Subcutaneous adipose tissue (tissue), 4 donors: Measurements from ENCODE around the gene SLC39A3. TPM values are rescaled to one million over a fixed set of nuclear protein-coding genes. Genes with fewer than 3 reads are reported as not detected.

ENCODE experiments used
- total RNA-seq, 4 donors: library from RNA; depleted of rRNA; stranded (reverse); fragments of >200 nt; gene quantifications; one replicate each; pipeline ENCODE4 v1.1.0, GENCODE V29; 2016
- TF ChIP-seq, protein P1 (sequence below): fragments of 450-650 bp; IDR thresholded peaks from one replicate; pipeline ENCODE4 v1.5.1; 2016; ENCODE audit warnings: low read depth, mild to moderate bottlenecking, control low read depth, antibody characterized with exemption, moderate library complexity

SLC39A3 gene
- total RNA-seq, 4 donors from 2014 or later = 15.2 to 25.4 (median 21.3) TPM

DNA sequence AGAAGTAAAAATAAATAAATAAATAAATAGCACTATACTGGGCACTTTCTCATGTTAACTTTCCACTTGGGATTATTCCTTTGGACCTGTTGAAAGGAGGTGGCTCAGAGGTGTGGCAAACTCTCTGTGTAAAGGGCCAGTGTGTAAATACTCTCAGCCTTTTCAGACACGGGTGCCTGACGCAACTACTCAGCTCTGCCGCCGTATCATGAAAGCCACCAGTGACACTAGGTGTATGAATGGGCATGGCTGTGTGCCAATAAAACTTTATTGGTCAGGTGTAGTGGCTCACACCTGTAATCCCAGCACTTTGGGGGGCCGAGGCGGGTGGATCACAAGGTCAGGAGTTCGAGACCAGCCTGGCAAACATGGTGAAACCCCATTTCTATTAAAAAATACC is 20.1 kb upstream of the SLC39A3 start:
- TF ChIP-seq, protein P1, sequence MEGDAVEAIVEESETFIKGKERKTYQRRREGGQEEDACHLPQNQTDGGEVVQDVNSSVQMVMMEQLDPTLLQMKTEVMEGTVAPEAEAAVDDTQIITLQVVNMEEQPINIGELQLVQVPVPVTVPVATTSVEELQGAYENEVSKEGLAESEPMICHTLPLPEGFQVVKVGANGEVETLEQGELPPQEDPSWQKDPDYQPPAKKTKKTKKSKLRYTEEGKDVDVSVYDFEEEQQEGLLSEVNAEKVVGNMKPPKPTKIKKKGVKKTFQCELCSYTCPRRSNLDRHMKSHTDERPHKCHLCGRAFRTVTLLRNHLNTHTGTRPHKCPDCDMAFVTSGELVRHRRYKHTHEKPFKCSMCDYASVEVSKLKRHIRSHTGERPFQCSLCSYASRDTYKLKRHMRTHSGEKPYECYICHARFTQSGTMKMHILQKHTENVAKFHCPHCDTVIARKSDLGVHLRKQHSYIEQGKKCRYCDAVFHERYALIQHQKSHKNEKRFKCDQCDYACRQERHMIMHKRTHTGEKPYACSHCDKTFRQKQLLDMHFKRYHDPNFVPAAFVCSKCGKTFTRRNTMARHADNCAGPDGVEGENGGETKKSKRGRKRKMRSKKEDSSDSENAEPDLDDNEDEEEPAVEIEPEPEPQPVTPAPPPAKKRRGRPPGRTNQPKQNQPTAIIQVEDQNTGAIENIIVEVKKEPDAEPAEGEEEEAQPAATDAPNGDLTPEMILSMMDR = no peak

DNA sequence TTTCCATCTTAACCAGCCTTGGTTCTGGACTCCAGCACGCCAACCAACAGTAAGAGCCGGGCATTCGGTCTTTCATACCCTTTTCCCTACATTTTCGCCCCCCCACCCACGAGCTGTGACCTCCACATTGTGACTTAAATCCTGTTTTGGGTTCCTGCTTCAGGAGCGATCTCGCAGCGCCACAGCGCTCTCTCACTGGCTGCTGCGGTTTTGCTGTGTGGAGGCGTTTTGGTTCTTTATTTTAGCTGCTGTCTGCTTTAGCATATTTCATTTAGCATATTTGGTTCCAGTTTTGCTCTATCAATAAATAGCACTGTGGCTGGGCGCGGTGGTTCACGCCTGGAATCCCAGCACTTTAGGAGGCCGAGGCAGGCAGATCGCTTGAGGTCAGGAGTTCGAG is 19.5 kb upstream of the SLC39A3 start:
- TF ChIP-seq, protein P1 = no peak

DNA sequence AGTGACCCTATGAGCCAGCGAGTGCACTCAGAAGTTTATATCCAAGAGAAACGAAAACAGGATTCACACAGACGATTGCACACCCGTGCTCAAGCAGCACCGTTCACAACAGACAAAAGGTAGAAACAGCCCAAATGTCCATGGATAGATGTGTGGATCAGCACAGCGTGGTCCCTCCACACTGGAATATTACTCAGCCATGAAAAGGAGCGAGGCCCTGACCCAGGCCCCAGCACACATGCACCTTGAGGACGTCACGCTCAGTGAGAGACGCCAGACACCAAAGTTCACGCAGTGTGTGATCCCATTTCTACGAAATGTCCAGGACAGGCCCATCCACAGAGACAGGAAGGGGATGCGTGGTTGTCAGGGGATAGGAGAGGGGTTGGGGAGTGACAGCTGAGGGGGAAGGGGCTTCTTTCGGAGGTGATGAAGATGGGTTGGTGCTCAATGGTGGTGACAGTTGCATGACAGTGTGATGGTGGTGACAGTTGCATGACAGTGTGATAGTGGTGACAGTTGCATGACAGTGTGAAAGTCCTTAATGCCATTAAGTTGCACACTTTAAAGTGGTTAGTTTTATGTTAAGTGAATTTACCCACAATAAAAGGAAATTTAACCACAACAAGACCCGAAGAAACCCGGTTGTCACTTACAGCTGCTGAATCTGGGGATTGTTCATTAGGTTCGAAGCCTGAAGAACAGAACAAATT is 18.9 kb upstream of the SLC39A3 start:
- TF ChIP-seq, protein P1 = no peak

DNA sequence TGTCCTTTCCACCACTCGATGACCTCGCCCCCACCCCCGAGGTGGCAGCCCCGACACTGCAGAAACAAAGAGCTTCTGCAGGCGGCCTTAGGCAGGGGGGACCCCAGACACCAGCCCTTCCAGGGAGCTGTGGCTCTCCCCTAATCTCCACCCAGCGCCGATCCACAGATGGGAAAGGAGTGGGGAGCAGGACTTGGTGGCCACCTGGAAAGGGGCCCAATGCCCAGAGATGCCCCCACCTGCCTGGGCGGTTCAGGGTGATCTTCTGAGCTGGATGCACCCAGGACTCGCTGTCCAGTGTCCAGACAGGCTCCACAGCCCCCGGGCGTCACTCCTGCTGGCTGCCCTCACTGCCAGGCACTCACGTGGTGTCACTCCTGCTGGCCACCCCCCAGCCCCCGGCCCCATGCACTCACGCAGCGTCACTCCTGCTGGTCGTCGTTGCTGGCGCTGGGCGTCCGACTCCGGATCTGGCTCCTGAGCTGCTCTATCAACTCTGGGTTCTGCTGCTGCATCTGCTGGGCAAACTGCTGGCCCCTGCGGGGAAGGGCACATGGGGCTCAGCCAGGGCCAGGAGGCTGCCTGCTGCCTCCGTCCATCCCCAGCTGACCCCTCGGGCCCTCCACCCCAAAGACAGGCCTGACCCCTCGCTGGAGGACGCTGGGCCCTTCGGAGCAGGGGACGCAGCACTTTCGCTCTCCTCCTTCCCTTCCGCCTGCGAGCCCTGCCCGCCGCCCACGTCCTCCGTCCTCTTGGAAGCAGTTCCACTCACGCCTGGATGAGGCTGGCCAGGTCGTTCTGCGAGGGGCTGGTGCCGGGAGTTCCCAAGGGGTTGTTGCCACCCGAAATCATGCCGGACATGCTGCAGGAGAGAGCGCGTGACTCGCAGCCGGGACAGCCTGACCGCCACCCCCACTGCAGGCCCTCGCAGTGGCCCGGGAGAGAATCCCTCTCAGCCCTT is 17.4 kb upstream of the SLC39A3 start:
- TF ChIP-seq, protein P1 = no peak

DNA sequence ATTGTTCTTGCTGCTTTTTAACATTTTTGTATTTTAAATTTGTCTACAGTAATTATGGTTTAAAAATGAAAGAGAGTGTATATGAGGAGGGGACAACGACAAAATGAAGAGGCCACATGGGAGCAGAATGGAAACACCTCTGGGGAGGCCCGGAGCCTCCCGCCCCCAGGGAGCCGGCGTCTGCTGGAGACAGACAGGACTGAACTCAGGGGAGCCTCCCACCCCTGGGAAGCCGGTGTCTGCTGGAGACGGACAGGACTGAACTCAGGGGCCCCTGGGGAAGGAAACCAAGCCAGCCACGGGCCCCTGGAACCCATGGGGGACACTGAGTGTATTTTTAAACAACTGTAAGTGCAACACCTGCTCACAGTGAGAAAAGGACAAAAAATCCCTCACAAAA is 16.7 kb upstream of the SLC39A3 start:
- TF ChIP-seq, protein P1 = no peak

DNA sequence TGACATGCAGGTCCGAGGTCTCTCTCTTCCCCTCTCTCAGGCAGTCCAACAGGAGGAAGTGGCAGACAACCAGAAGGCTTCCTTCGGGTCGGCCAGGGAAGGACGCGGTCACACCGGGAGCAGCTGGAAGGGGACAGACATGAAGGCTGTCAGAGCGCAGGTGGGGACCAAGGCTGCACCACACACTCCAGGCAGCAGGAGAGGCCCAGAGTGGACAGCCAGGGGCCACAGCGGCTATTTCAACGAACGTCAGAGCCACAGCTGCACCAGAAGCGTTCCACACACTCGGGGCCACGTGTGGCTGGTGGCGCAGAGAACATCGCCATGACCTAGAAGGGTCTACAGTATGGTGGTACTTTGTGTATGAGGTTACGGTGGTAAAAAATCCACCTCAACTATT is 16.0 kb upstream of the SLC39A3 start:
- TF ChIP-seq, protein P1 = no peak

DNA sequence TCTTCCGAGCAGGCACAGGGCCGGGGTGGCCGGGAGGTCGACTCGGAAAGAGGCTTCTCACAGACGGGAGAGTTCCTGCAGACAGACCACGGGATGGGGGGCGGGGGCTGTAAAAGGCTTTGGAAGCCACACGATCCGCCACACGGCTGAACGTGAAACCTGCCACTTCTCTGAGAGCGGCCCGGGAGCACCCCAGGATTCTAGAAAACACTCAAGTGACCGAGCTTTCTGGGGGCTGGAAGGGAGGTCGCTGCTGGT is 15.6 kb upstream of the SLC39A3 start:
- TF ChIP-seq, protein P1 = no peak
